Right ventricle myocardium inferior (tissue), 1 donor: ENCODE measurements around the gene CREB5. TPM values are rescaled to one million over a fixed set of nuclear protein-coding genes. Genes with fewer than 3 reads are reported as not detected.
"Not testable (repeated sequence)": the region's sequence is repeated elsewhere in the genome, so short reads cannot be mapped to it uniquely, and the experiment has no call there.

Experiments used
- ATAC-seq: fragments of 200-7000 bp; cut with Tn5 transposase; one replicate; pipeline ENCODE4 v1.9.1; 2020; ENCODE audit warnings: mild to moderate bottlenecking, moderate library complexity
- DNase-seq: peaks from one replicate; pipeline ENCODE4 v3.0.0; 2021; ENCODE audit errors: missing footprints
- intact Hi-C: fragments of 100-400 bp; cut with DNase I; formaldehyde crosslinking; loops from one replicate; pipeline ENCODE4 v1.11.0; 2022
- total RNA-seq: library from RNA; stranded (reverse); fragmentation: NEBNext Ultra II Directional; extraction: Animal tissue kit (Norgen Biotek cat#: 25700); gene quantifications from one replicate; pipeline ENCODE4 v1.2.1, GENCODE V29; 2021
- donor health status: DM: no; HTN: yes; CAD: no; lungs with severe emphysema.

CREB5 gene
- total RNA-seq, 1 donor from 2014 or later, result 4.8 TPM

DNA sequence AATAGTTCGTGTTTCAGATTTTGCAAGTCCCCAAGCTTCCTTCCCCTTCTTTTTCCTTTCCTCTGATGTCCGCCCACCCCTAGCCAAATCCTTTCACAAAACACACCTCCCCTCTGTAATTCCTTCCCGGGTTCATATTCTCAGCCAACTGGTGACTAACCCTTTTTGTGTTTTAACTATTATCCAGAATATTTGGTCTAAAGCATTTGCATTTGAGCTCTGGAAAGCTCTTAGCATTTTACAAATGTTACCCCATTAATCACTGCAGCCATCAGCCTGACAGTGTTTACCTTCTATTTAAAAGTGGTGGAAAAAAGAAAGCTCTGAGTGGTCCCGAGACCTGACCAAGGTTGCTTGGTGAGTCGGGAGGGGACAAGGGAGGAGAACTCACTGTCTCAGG is 139.0 kb downstream of the CREB5 start:
- intact Hi-C loops, result no loop called here
- DNase-seq (no peak), ATAC-seq (no peak)

DNA sequence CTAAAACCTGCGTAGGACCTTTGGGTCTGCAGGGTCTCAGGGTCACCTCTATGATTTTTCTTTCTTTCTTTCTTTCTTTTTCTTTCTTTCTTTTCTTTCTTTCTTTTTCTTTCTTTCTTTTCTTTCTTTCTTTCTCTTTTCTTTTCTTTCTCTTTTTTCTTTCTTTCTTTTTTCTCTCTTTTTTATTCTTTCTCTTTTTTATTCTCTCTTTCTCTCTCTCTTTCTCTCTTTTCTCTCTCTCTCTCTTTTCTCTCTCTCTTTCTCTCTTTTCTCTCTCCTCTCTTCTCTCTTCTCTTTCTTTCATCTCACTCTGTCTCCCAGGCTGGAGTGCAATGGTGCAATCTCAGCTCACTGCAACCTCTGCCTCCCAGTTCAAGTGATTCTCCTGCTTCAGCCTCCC is 139.4 kb downstream of the CREB5 start:
- intact Hi-C loops, DNase-seq, ATAC-seq: not testable (repeated sequence)

DNA sequence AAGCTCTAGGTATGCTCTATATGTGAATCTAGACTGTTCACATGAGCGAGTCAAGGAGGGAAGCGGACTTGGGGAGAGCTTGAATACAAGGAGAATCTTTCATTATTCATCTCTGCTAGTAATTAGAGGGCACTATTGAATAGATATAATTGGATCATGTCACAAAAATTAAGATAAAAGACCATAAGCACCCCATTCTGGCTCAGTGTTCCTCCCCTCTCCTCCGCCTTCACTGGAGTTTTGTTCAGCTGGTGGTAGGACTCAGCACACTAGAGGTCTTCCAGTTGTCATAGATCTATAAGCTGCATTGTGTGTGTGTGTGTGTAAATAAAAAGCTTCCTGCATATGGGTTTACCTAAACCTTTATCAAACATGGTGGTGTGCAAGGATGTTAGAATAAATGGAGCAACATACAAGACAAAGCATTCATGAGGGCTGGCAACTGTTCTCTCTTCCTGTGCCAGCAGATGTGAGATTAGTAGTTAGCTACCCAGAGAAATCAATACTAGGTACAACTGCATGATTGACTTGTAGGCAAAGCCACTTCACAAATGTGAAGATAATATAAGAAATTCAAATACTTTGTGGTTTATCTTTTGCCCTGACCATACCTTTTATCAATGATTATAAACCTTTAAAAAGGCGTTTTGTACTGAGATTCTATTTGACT is 142.6 kb downstream of the CREB5 start:
- ATAC-seq, result no peak
- intact Hi-C loops, result no loop called here

GRCh38 chr7:28556025-28556424 is 143.7 kb downstream of the CREB5 start:
- DNase-seq (no peak), ATAC-seq (no peak)

More for the DNA sequence above, 142.6 kb downstream of the CREB5 start:
- no peak for DNase-seq

DNA sequence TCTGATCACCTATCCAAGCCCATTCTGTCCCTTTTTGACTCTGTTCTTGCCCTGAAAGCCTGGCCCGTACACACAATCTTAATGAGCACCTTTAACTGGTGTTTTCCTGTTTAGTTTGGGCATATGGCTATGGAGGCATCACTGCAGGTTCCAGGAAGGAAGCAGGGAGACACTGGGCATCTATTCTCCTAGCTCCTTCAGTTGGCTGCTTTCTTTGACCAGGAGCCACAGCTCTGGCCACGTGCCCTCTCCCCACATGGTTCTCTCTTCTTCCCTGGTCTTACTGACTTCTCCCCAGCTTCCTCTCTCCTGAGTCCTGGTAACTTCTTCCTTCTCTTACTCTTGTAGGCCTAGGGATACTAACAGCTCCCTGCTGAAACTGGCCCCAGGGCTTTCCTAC is 144.4 kb downstream of the CREB5 start:
- intact Hi-C loops, result no loop called here
- DNase-seq (no peak), ATAC-seq (no peak)

More at GRCh38 chr7:28556025-28556424, 143.7 kb downstream of the CREB5 start:
- intact Hi-C loops, result no loop called here

- ATAC-seq, result no peak
- intact Hi-C loops, result no loop called here
- DNase-seq, result no peak
These were observed 145.9 kb downstream of the CREB5 start for GRCh38 chr7:28558236-28558635.

DNA sequence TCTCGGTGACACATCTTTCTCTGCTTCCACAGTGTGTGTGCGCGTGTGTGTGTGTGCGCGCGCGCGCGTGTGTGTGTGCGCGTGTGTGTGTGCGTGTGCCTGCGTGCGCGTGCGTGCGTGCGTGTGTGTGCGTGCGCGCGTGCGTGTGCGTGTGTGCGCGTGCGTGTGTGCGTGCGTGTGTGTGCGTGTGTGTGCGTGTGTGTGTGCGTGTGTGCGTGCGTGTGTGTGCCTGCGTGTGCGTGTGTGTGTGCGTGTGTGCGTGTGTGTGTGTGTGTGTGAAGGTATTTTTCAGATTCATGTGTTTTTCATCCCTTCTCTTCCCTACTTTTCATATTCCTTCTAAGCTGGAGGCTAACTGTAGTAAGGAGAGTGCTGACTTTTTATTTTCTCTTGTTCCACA is 148.4 kb downstream of the CREB5 start:
- ATAC-seq (no peak), DNase-seq (no peak)
- intact Hi-C loops, result no loop called here

DNA sequence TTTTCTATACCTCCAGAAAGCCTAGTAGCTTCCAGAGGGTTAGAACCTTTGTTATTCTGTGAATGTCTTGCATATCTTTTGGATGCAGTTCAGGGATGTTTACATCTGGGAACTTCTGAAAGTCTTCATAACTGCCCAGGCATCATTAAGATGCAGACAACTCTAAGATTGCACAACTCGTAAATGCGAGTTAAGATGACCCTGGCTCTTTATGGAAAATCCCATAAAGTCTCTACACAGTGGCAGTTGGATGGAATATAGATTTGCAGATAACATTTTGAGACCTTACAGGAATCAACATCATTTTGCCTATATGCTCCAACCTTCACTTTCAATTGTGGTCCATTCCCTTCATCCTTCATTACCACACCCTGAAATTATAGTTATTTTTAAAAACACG is 151.7 kb downstream of the CREB5 start:
- ATAC-seq (no peak), DNase-seq (no peak)
- intact Hi-C loops, result no loop called here

DNA sequence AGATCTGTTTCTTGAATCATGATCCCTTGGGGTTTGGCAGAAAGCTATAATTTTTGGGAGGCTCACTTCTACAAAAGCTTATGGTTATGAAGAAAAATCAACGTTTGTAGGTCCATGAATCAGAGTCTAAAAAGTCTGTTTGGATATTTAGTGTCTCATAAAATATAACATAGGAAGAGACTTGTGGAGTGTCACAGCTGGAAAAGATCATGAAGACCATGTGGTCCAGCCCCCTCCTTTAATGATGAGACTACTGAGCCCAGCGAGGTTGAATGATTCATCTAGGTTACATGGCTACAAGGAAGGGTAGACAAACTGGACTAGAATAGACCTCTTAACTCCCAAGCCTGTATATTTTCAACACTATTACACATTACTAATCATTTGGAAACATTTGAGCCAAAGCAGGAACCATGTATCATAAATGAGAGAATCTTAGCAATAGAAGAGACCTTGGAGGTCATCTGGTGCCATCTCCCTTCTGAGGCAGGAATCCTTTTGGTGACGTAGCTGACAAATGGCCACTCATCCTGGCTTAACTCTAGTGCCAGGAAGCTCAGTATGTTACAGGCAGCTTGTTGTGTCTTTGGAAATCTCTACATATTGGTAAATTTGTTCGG is 152.5 kb downstream of the CREB5 start:
- intact Hi-C loops, result no loop called here

DNA sequence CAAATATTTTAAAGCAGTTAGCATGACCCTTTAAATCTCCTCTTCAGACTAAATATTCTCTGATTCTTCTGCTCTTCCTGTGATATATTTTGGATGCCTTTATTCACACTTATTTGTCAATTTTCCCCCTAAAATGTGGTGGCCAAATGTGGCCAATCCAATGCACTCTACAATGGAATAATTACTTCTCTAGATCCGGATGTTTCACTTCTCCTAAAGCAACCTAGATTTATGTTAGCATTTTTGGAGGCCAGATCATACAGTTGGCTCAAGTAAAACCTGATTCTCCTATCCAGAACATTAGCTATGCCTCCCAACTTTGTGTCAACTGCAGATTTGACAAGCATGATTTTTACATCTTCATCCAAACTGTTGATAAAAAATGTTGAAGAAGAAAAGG is 153.7 kb downstream of the CREB5 start:
- intact Hi-C loops, result no loop called here
- DNase-seq, result no peak
- no peak for ATAC-seq

More for the DNA sequence above, 152.5 kb downstream of the CREB5 start:
- no peak for ATAC-seq
- DNase-seq, result no peak

DNA sequence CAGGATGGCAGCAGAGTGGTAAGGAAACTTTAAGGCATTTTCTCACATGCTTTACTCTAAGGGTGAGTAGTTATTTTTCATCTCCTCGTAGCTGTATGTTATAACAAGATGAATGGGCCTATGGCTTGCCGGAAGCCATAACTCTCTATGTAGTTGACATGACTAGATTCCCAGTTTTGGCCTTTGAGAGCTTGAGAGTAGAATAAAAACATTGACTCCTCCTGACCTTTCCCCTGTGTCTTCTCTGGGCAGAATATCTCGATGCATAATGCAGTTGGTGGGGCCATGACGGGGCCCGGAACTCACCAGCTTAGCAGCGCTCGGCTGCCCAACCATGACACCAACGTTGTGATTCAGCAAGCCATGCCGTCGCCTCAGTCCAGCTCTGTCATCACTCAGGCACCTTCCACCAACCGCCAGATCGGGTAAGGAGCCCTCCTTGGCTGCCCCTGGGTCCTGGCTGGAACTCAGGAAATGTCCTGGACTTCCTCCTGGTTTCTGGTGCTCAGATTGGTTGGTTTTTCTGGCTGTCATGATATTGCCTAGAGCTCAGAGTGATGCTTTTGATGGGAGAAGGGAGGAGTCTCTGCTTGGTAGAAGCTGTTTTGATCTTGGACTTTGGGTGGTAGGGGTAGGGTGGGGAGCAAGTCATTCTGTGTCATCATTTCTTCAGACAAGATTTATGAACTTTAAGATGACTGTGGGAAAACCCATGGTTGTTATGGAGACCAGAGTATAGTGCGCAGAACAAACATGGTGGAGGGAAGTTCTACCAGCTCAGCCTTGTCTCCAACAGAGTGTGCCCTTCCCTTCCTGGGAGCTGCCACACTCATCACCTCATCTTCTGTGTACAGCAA is 158.0 kb downstream of the CREB5 start:
- DNase-seq (no peak), ATAC-seq (no peak)
- intact Hi-C loops, result no loop called here

GRCh38 chr7:28570970-28571288 is 158.6 kb downstream of the CREB5 start:
- intact Hi-C loops, result no loop called here
- ATAC-seq (no peak), DNase-seq (no peak)

DNA sequence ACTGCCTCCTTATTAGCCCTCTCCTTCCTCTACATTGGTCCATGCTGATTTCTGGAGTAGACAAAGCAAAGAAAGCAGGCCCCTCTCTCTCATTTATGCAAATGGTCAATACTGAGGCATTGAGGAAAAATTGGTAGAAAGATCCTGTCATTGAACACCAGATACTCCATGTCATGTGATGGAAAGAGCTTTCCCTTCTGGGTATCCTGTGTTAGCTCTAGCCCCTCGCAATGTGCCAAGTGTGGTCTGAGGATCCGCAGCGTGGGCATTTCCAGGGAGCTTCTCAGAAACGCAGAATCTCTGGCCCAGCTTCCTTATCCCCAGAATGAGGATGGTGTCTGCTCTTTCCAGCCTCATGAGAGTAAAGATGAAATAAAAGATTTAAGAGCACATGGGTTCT is 159.1 kb downstream of the CREB5 start:
- ATAC-seq, result no peak
- DNase-seq, result no peak
- intact Hi-C loops, result no loop called here

DNA sequence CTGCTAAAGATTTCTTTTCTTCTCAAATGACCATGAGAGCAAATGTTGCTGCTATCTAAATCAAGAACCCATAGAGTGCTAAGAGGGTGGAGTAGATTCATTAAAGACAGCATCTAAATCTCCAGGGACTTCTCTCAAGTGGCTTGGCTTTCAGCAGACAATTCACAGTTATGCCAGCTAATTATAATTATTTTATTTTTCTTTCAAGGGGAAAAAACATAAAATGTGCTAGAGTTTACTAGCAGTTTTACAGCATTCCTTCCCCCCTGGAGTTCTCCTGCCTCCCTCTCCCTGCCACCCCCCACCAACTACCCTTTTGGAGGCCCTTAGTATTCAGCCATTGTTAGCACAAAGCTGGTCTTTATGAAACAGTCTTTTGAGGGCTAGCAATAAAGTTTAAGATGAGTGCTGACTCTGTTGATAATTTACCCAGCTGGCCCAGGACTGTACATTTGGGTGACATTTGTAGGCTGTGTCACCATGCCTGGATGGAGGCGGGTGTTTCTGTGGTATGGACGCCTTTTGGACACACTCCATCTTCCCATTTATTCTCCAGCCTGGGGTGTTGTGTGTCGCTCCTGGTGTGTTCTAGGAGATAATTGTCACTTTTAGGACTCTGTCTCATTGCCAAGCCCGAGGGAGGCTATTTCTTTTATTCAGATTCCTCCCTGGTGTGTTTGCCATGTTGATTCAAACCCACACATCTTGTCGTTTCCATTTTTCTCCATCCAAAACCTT is 160.2 kb downstream of the CREB5 start:
- no peak for ATAC-seq
- intact Hi-C loops, result no loop called here
- DNase-seq, result no peak

DNA sequence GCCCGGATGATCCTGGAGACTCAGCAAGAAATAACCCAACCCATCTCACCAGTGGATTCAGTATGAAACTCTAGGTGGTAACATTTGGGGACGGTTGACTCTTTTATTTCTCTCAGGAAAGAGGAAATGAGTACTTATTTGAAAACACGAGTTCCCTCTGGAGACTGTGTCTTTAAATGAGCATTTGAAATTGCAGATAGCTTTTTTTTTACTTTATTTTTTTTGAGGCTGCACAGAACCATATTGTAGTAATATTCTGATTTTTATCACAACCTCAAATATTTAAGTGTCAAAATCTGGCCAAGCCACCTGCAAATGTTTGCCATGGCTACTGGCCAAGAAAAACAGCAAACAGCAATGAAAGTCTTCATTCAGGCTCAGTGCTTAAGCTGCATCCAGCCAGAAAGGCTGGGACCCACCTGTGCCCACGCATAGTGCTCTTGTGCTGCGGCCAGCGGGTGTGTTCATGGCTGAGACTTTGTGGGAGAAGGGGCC is 160.8 kb downstream of the CREB5 start:
- DNase-seq (no peak), ATAC-seq (peak; percentile 44)
- intact Hi-C loops, result no loop called here

- DNase-seq (no peak), ATAC-seq (no peak)
- intact Hi-C loops, result no loop called here
These were observed 161.5 kb downstream of the CREB5 start for GRCh38 chr7:28573651-28574301.

- no peak for ATAC-seq
- no peak for DNase-seq
- intact Hi-C loops, result no loop called here
These were observed 162.9 kb downstream of the CREB5 start for GRCh38 chr7:28575241-28575643.

GRCh38 chr7:28576656-28577055 is 164.3 kb downstream of the CREB5 start:
- intact Hi-C loops, result no loop called here

GRCh38 chr7:28579571-28579970 is 167.3 kb downstream of the CREB5 start:
- intact Hi-C loops, result no loop called here
- no peak for ATAC-seq
- DNase-seq, result no peak

More at GRCh38 chr7:28576656-28577055, 164.3 kb downstream of the CREB5 start:
- ATAC-seq, result no peak
- no peak for DNase-seq
